Activated CD8-positive, alpha-beta memory T cell treated with anti-CD3 and anti-CD28 coated beads for 24 hours (primary cell): ENCODE measurements around the gene PKHD1.

ENCODE experiments used
- DNase-seq: peaks from one replicate; pipeline ENCODE4 v3.0.0-alpha.2; 2020

The PKHD1 gene

GRCh38 chr6:52102405-52102804 is 15.0 kb upstream of the PKHD1 start:
- DNase-seq: no peak

GRCh38 chr6:52098721-52099120 is 11.3 kb upstream of the PKHD1 start:
- DNase-seq: no peak

DNA sequence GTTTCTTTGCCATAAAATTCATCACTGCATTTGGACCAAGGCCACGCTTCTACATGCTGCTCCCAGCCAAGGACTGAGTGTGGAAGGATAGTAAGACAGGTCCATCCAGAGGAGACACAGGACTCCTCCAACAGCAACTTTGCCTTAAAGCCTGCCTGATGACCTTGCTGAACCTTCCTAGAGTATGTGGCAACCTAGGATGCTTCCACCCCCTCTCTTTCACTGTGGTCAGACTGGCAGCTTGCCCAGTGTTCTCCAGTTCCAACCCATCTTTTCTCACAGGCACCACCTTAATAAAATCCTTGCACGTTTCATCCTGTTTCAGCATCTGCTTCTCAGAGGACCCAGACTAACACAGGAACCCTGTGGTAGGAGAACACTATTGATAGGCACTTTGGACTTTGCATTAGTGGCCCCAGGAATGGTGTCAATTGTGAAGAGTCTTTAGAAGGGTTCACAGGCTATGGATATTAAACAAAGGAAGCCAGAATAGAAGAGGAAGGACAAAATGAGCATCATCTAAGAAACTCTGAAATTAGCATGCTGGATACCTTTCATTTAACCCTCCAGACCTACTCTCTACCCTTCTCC is 2.4 kb upstream of the PKHD1 start:
- DNase-seq: no peak

DNA sequence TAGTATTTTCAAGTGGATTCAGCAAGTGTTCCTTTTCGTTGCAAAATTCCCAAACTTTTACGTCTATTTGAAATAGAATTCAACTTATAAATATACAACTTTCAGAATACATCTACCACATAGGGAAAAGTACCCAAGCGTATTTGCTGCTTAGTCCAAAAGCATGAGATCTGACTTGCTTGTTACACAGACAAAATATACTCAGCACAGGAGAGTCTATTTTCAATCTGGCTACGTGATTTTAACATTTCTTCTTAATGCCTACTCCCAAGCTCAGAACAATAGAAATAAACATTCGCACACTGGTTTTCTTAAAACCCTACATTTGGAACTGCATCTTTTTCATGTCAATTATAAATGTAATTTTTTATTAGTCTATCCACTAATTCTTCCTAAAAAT is 672 bp downstream of the PKHD1 start:
- DNase-seq: no peak

GRCh38 chr6:52081237-52081636 is 6.2 kb downstream of the PKHD1 start:
- DNase-seq: no peak

GRCh38 chr6:52077961-52078625 is 9.3 kb downstream of the PKHD1 start:
- DNase-seq: no peak

- no peak for DNase-seq
Observed at GRCh38 chr6:52077180-52077884, 10.1 kb downstream of the PKHD1 start.

- DNase-seq: no peak
Observed at GRCh38 chr6:52076791-52077179, 10.6 kb downstream of the PKHD1 start.

GRCh38 chr6:52074716-52075115 is 12.7 kb downstream of the PKHD1 start:
- DNase-seq: no peak

GRCh38 chr6:52074155-52074554 is 13.3 kb downstream of the PKHD1 start:
- DNase-seq: no peak

DNA sequence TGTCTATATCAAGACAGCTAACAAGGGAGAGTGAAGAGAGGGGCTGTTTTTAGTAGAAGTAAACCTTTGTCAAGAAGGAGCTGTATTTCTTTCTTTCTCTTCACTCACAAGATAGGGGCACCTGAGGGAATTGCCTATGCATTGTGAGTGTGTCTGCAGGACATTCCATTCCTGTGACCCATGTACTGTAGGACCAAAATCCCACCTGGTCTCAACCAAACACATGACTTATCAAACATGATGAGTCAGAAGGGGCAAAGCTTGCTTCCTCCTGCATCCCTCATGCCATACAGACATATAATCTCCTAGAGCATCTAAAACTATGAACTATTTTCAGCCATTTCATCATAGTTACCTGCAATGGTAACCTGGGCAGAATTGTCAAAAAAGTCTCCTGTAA is 21.8 kb downstream of the PKHD1 start:
- no peak for DNase-seq

DNA sequence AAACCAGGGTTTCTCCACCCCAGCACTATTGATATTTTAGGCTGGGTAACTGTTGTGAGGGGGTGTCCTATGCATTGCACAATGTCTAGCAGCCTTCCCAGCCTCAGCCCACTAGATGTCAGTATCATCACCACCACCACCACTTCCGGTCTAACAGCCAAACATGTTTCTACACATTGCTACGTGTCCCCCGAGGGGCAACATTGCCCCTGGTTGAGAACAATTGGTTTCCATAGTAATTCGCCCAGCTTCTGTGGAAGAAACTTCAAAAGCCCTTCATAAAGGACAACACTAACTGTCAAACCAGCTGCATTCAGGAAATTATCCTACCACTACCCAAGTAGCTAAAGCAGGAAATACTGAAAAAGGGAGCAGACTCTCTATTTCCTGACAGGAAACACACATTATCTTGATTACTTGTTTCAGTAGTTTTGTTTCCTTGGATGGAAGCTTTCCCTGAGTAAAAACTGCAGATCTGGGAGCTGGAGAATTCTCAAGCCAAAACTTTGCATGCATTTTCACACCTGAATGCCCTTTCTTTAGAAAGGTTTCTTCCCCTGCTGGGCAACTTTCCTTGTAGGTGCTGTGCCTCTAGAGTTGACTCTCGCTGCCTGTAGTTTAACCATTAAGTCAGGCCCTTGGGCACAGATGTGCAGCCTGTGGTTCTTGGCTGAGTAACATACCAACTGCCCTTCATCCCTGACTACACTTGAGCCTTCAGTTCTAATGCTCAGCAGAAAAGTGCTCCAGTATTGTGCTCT is 23.6 kb downstream of the PKHD1 start:
- peak; percentile 76 for DNase-seq

DNA sequence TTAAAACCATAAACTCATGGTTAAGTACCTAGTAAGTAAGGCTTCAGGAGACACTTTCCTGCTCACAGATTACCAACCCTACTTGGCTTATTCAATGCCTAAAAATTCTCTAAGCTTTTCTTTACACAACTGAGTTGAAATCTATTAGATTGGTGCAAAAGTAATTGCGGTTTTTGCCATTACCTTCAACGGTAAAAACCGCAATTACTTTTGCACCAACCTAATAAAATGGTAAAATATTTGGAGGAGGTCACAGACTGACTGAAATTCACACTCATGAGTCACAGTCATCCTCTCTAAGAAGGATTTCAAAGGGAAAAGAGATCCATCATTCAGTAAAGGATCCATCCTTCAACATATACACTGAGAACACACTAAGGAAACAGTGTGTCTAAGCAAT is 25.9 kb downstream of the PKHD1 start:
- no peak for DNase-seq

DNA sequence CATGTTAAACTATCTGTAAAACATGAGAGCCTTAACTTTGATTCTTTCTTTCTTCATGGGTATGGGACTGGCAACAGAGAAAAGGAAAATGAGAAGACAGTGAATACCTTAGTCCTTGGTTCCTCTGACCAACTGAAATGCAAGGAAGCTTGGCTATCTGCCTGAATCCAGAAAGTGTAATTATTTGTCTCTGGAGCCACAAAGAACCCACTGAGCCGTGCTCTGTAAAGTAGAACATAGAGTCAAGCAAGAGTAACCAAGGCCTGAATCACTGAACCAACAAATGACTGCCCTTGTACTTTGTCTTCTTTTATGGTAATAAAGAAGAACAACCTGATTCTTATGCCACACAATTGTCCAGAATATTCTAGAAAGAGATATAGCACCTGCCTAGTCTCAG is 27.6 kb downstream of the PKHD1 start:
- DNase-seq: no peak

DNA sequence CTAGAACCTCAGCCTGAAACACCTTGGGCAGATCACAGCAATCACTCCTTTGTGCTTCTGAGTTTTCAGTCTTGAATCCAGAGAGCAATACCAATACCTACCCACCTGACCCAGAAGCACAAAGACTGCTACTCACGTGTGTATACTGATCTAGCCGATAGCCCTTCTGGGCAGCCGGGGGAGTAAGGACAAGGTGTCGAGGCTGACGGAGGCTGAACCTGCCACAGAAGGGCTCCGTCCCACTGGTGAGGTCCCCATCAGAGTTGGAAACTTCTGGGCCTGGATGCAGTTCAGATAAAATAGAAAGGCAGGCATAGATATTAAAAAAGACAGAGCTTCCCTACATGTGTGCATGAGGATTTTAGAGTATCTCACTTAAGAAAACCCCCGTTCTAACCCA is 32.0 kb downstream of the PKHD1 start:
- no peak for DNase-seq

GRCh38 chr6:52053038-52053695 is 34.2 kb downstream of the PKHD1 start:
- DNase-seq: no peak

- no peak for DNase-seq
Observed at GRCh38 chr6:52050051-52050405, 37.4 kb downstream of the PKHD1 start.

GRCh38 chr6:52049252-52050050 is 38.0 kb downstream of the PKHD1 start:
- DNase-seq: no peak

DNA sequence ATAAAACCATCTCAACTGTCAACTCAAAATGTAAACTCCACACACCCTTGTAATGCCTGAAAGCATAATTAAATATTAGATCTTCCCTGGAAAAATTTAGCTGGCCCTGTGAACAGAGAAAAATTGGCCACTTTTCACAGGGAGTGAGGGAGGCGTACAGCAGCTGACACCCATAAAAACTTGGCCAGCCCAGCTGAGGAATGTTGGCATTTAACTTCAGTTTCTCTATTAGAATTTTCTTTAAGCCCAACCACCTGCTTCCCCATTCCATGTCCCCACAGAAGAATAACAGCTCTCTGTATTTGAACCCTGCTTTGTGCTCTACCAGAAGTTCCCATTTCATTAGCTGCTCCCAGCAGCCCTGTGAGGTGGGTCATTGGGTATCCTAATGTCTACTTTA is 41.0 kb downstream of the PKHD1 start:
- DNase-seq: no peak

DNA sequence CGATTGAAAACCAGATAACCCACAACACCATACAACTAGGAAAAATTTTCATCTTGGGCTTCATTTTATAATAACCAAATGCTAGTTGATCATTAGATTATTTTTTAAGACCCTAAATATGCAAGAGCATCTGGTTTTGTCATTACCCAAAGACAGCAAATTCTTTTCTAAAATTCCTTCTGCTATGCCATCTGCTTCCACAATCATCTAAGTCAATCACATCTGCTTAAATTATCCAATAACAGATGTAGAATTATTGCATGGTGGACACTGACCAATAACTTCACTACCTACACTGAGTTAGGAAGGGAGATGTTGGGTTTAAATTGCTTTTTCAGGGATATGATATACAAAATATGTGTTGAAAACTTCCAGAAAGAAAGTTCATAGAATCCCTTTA is 41.9 kb downstream of the PKHD1 start:
- no peak for DNase-seq

- no peak for DNase-seq
Observed at GRCh38 chr6:52045033-52045432, 42.4 kb downstream of the PKHD1 start.

DNA sequence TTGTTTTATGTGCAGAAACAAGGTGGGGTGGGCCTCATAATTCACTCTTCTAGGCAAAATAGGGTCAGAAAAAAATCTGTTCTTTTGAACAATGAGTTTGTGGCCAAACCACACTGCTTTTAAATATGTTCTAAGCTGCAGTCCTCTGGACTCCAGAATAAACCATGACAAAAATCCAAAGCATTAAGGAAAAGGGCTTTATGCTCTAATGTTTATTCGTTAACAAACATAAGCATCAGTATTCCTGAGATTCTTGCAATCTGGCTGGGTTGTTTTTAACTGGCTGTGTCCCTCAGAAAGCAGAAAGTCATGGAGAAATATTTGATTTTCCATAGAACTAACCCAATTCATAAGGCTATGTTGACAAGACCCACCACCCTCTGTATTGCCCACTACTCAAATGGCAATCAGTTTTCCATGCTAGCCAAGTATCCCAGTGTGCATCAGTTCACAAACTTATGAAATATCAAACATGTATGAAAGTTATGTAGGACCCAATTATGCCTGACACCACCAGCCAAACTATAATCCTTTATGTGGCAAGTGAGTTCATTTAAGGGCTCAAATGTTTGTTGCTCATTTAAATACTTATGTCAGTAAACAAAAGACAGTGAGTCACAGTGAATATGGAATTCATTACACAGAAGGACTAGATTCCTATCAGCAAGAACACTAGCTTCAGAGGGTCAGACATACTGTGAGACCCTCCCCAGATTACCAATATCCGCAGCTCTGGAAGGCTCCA is 45.1 kb downstream of the PKHD1 start:
- no peak for DNase-seq
